Activated naive CD8-positive, alpha-beta T cell treated with anti-CD3 and anti-CD28 coated beads for 36 hours (primary cell): ENCODE results near the gene CNTD1. TPM values are rescaled to one million over a fixed set of nuclear protein-coding genes. Genes with fewer than 3 reads are reported as not detected.

ENCODE experiments used
- DNase-seq: peaks from one replicate; pipeline ENCODE4 v3.0.0; 2021
- H3K27ac Mint-ChIP-seq: one replicate; pipeline ENCODE4 v1.8.0; 2022; ENCODE audit warnings: mild to moderate bottlenecking, moderate library complexity, mixed read lengths
- H3K27me3 Mint-ChIP-seq: one replicate; pipeline ENCODE4 v1.8.0; 2022; ENCODE audit warnings: mild to moderate bottlenecking, mixed read lengths
- H3K36me3 Mint-ChIP-seq: one replicate; pipeline ENCODE4 v1.8.0; 2021; ENCODE audit warnings: mild to moderate bottlenecking, mixed read lengths
- H3K4me1 Mint-ChIP-seq: one replicate; pipeline ENCODE4 v1.8.0; 2021; ENCODE audit warnings: mixed read lengths
- H3K4me3 Mint-ChIP-seq: one replicate; pipeline ENCODE4 v1.8.0; 2022; ENCODE audit warnings: mild to moderate bottlenecking, moderate library complexity, mixed read lengths
- H3K9me3 Mint-ChIP-seq: one replicate; pipeline ENCODE4 v1.8.0; 2022; ENCODE audit warnings: mixed read lengths
- total RNA-seq, 2 experiments: library from RNA; stranded (reverse); gene quantifications; one replicate each; pipeline ENCODE4 v1.2.3, GENCODE V29; 2021

The CNTD1 gene
- total RNA-seq, 2 experiments from 2014 or later, result not detected

DNA sequence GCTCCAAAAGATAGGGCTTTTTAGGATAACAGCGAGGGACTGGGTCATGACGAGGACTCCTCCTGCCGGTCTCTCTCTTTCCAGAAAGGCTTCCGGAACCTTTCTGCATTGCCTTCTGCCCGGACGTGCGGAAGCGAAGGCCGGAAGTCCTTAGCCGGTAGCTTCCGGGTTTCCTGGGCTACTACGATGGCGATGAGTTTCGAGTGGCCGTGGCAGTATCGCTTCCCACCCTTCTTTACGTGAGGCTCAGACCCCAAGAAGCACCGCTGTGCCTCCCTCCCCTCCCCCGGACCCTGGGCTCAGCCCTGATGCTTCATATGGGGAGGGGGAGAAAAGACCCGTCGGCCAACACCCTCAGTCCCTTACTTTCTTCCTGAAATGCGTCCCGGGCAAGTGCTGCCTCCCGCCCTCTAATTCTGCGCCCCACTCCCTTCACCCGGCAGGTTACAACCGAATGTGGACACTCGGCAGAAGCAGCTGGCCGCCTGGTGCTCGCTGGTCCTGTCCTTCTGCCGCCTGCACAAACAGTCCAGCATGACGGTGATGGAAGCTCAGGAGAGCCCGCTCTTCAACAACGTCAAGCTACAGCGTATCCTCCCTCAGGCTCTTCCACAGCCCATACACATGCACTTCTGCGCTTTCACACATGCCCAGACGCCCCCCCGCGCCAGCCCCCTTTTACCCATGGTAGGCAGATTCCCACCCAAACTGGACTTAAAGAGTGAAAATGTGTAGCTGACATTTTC is 25.2 kb upstream of the CNTD1 start, which contains the start of gene VPS25:
Gene VPS25, plus strand, starts transcription at position 160 of the 746 bp plus-strand sequence. Its CDS starts 27 bp downstream, at position 187.
- H3K4me3 Mint-ChIP-seq, result peak within 1 kb of the TSS; percentile 99
- peak within 1 kb of the TSS; percentile 93 for H3K27ac Mint-ChIP-seq
- H3K4me1 Mint-ChIP-seq, result peaks cover 16% of the 10 kb centered on the region
- DNase-seq, result peak; percentile 77
- H3K36me3 Mint-ChIP-seq, result peaks cover 24% of the 10 kb centered on the region
- no peaks in the 10 kb centered on the region for H3K27me3 Mint-ChIP-seq
- no peaks in the 10 kb centered on the region for H3K9me3 Mint-ChIP-seq

DNA sequence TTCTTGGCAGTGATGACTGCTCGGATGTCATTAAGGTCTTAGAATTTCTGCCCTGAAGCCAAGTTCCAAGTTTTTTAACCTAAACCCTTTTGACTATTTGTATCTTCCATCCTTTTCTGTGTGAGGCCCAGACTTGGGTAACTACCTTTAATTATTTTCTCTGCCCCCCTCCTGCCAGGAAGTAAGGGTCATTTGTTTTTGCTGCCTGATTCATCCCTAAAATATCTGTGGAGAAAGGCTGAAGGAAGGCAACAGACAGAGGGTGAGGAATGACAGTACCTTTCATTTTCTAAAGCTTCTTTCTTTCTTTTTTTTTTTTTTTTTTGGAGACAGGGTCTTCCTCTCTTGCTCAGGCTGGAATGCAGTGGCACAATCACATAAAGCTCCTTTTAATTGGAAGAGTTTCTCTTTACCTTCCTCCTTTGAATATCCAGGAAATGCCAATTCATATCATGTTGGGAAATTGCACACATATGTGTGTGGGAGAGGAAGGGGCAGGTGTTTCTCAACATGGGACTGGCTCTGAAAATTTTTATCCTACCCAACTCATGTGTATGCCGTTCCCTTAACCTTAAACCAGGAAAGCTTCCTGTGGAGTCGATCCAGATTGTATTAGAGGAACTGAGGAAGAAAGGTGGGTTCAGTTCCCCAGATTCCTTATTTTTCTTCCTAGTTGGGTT is 24.5 kb upstream of the CNTD1 start:
- Mint-ChIP-seq H3K27ac (peak overlapping the region; percentile 93), H3K4me3 (peak overlapping the region; percentile 99), H3K4me1 (peaks cover 16% of the 10 kb centered on the region), H3K9me3 (no peaks in the 10 kb centered on the region), H3K27me3 (no peaks in the 10 kb centered on the region), H3K36me3 (peaks cover 25% of the 10 kb centered on the region)
- DNase-seq, result no peak

DNA sequence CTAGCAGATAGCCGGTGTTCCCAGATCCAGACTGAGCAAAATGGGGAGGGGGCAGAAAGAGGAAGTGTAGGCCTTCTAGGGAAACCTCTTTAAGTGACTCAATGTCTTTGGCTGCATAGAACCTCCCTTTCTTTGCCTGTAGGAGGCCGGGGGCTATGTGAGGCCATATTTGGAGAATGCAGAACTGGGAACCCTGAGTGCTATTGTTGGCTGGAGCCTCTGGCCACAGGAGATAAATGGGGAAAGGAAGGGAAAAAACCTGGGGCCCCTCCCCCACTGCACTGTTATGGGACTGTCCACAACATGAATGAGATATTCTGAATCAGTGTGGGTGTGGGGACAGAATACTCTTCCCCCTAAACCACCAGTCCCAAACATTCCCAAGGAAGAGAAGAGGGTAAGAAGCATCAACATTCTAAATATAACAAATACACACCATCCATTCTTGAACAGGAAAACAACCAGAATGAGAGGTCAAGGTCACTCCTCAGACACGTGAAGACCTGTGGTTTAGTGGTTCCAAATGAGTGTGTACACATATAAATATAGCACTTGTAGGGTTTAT is 23.0 kb upstream of the CNTD1 start:
- Mint-ChIP-seq H3K27me3 (peaks cover 10% of the 10 kb centered on the region), H3K27ac (no peak overlapping the region), H3K36me3 (peaks cover 32% of the 10 kb centered on the region), H3K9me3 (no peaks in the 10 kb centered on the region), H3K4me3 (no peak overlapping the region), H3K4me1 (peaks cover 21% of the 10 kb centered on the region)
- no peak for DNase-seq

DNA sequence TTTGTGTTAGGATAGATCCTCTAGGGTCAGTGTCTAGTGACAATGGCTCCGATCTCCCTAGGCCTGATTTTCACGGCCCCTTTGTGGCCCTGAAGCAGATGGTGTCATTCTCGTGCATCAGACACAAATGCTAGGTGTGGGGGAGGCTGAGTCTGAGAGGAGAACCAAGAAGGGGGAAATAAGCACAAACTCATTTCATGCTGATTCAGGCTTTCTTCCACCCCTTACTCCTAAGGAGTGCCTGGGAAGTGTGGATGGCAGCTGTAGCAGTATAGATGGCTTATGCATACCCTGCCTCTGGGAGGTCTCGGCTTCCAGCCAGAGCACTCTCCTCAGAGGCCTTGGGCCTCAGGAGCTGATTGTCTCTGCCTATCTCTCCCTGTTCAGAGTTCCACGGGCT is 20.1 kb upstream of the CNTD1 start:
- H3K4me3 Mint-ChIP-seq, result no peak overlapping the region

DNA sequence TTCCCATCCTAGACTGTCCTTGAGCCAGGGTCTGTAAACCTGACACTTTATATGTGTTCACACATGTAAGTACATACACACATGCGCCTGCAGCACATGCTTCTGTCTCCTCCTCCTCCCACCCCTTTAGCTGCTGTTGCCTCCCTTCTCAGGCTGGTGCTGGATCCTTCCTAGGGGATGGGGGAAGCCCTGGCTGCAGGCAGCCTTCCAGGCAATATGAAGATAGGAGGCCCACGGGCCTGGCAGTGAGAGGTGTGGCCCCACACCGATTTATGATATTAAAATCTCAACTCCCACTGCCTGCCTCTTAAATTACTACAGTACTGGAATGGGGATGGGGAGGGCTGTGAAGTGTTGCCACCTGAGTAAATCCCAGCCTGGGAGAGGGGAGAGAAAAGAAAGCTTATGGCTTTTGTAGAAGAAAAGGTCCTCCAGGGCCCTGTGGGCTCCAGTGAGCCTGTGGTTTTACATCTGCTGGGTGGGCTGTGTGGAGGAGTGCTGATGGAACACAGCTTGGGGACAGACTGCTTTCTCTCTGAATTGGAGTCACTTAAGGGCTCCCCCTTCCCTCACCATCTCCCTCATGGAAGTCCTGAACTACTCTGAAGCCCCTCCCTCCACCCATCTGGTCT is 19.2 kb upstream of the CNTD1 start:
- H3K4me3 Mint-ChIP-seq, result peak overlapping the region; percentile 26
- H3K27me3 Mint-ChIP-seq, result peaks cover 47% of the 10 kb centered on the region
- no peak overlapping the region for H3K27ac Mint-ChIP-seq
- no peak for DNase-seq
- H3K9me3 Mint-ChIP-seq, result no peaks in the 10 kb centered on the region
- H3K36me3 Mint-ChIP-seq, result peaks cover 23% of the 10 kb centered on the region
- H3K4me1 Mint-ChIP-seq, result peaks cover 21% of the 10 kb centered on the region

More for the DNA sequence above, 20.1 kb upstream of the CNTD1 start:
- Mint-ChIP-seq H3K27ac (no peak overlapping the region), H3K4me1 (peaks cover 24% of the 10 kb centered on the region), H3K9me3 (no peaks in the 10 kb centered on the region), H3K27me3 (peaks cover 39% of the 10 kb centered on the region), H3K36me3 (peaks cover 29% of the 10 kb centered on the region)
- no peak for DNase-seq

DNA sequence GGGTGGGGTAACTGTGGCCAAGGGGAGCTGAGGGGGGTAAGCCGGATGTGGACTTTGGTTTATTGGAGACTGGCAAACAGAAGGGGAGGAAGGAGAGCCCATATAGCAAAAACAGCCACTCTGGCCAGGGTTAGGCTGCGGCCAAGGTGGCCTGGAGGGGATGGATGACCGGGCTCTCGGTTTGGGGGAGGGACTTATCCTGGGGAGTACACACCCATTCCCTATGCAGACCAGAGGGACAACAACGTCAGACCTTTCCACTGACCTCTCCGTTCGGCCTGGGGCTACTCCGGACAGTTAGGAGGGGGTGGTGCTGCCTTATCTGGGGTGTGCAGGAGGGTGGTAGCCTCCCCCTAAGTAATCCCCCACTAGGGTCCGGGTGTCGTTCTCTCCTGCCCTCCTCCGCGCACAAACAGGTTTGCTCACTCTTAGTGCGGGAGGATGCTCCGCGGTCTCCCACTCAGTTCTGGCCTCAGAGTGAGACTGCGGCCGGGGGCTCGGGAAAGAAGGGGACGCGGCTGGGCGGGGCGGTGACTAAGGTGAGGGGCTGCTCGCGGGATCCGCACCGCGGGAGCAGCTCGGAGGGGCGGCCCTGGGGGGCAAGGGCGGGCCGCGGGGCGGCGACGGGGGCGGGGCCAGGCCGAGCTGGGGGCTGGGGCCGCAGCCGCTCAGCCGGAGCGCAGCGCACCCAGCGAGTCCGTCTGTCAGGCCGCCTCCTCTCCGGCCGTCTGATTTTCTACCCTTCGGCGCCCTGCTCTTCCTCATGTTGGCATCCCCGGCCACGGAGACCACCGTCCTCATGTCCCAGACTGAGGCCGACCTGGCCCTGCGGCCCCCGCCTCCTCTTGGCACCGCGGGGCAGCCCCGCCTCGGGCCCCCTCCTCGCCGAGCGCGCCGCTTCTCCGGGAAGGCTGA is 18.5 kb upstream of the CNTD1 start, which contains the start of gene WNK4:
Gene WNK4, plus strand, starts transcription at position 675 of the 915 bp plus-strand sequence. Its CDS starts 89 bp downstream, at position 764.
- peak; percentile 36 for DNase-seq
- Mint-ChIP-seq H3K4me1 (peaks cover 25% of the 10 kb centered on the region), H3K27ac (no peak within 1 kb of the TSS), H3K9me3 (no peaks in the 10 kb centered on the region), H3K4me3 (peak within 1 kb of the TSS; percentile 26), H3K36me3 (peaks cover 19% of the 10 kb centered on the region), H3K27me3 (peaks cover 55% of the 10 kb centered on the region)

DNA sequence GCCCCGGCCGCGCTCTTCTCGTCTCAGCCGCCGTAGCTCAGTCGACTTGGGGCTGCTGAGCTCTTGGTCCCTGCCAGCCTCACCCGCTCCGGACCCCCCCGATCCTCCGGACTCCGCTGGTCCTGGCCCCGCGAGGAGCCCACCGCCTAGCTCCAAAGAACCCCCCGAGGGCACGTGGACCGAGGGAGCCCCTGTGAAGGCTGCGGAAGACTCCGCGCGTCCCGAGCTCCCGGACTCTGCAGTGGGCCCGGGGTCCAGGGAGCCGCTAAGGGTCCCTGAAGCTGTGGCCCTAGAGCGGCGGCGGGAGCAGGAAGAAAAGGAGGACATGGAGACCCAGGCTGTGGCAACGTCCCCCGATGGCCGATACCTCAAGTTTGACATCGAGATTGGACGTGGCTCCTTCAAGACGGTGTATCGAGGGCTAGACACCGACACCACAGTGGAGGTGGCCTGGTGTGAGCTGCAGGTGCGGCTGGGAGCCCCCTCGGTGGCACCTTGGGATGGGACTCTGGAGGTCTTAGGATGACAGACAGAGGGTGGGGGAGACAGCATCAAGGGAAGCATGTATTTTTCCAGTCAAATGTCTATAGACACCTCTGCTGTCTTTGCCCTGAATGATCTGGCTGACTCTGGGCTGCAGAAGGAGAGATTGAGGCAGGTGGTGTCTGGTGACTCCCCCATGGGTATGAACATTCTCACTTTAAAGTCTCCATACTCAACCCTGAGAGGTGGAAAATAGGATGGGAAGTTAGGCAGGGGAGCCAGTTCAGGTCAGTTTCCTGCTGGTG is 17.6 kb upstream of the CNTD1 start:
- Mint-ChIP-seq H3K9me3 (peaks cover 1% of the 10 kb centered on the region), H3K27ac (no peak overlapping the region), H3K4me1 (peaks cover 30% of the 10 kb centered on the region), H3K27me3 (peaks cover 62% of the 10 kb centered on the region), H3K4me3 (peak overlapping the region; percentile 8), H3K36me3 (peaks cover 14% of the 10 kb centered on the region)
- no peak for DNase-seq

DNA sequence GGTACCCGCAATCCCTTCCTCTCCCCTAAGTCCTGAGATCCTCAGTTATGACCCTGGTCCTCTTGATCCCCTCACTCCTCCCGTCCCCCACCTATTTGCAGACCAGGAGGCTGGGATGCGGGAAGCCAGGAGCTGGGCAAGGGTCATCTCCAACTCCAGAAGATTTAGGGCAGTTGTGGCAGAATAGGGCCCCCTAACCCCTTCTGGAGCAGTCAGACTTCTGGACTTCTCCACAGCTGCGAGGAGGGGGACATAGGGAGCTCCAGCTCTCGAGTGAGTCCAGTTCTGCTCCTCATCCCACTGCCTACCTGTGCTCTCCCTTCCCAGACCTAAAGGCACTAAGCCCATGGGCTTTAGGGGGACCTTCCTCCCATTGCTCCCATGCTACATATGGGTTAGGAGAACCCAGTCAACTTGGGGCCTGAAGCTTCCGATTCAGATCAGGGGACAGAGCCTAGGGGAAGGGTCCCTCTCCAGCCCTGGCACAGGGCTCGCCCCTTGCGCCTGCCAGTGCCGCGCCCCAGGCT is 17.0 kb upstream of the CNTD1 start:
- Mint-ChIP-seq H3K36me3 (peaks cover 11% of the 10 kb centered on the region), H3K27ac (no peak overlapping the region), H3K4me3 (no peak overlapping the region), H3K4me1 (peaks cover 30% of the 10 kb centered on the region), H3K27me3 (peaks cover 68% of the 10 kb centered on the region), H3K9me3 (peaks cover 1% of the 10 kb centered on the region)
- DNase-seq, result no peak

DNA sequence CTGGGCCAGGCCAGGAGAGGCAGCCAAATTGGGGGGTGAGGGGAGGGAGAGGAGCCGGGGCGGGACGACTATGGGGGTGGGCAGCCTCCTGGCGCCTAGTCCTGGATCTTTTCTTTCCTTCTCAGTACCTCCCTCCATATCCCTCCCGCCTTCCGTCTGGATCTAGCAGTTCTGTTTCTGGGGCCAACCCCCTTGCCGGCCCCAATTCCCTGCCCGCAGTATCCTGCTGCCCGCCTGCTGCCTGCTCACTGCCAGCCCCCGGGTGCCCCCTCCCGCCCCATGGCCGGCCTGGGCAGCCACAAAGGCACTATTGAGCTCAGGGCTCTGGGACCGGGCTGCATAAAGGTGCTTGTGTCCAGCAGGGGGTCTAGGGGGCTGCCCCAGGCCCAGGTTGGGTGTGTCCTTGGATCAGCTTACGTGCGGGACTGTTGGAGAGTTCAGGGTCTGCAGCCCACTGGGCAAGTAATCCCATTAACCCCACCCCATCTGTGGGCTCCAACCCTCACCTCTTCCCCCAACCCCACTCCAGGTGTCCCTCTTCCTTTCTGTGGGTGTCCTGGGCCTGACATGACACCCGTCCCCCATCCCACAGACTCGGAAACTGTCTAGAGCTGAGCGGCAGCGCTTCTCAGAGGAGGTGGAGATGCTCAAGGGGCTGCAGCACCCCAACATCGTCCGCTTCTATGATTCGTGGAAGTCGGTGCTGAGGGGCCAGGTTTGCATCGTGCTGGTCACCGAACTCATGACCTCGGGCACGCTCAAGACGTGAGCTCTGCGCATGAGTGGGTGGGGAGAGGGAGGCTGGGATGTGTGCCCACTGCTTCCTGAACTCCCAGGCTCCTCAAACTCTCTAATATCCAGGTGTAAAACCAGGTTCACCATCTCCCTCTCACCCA is 16.2 kb upstream of the CNTD1 start:
- Mint-ChIP-seq H3K4me3 (no peak overlapping the region), H3K27me3 (peaks cover 71% of the 10 kb centered on the region), H3K36me3 (peaks cover 8% of the 10 kb centered on the region), H3K4me1 (peaks cover 30% of the 10 kb centered on the region), H3K27ac (no peak overlapping the region), H3K9me3 (peaks cover 1% of the 10 kb centered on the region)
- DNase-seq, result no peak

DNA sequence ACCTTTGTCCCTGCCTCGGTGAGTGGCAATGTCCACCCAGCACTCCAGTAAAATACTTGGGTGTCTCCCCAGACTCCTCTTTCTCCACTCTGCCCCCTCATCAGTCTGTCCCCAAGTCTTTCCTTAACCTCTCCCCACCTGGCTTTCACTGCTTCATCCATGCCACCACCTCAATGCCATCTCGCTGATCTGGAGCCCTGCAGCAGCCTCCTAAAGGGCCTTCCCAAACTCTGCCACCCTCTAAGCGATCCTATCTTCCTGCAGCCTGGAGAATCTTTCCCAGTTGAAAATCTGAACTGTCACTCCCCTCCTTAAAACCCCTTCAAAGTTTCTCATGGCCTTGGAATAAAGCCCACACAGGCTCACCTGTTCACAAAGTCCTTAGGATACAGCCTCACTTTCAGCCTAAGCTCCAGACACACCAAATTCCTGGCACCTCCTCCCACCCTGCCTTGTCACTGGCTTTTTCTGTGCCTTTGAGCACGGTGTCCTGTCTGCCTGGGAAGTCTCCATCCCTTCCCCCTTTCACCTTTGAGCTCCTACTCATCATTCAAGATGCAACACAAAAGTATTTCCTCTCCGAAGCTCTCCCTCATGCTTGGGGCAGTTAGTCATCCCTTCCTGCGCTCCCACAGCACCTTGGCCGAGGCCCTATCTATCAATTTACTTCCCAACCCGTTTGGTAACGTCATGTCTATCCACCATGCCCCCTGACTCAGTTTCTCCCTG is 15.4 kb upstream of the CNTD1 start:
- Mint-ChIP-seq H3K27ac (no peak overlapping the region), H3K27me3 (peaks cover 78% of the 10 kb centered on the region), H3K36me3 (peaks cover 8% of the 10 kb centered on the region), H3K4me3 (no peak overlapping the region), H3K4me1 (peaks cover 30% of the 10 kb centered on the region), H3K9me3 (peaks cover 1% of the 10 kb centered on the region)
- DNase-seq, result no peak

DNA sequence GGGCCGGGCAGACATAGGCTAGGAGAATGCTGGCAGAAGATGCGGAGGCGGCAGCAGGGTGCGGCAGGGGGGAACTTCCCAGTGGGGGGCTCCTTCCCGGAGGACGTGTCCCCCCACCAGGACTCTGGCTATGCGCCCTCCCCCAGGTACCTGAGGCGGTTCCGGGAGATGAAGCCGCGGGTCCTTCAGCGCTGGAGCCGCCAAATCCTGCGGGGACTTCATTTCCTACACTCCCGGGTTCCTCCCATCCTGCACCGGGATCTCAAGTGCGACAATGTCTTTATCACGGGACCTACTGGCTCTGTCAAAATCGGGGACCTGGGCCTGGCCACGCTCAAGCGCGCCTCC is 14.9 kb upstream of the CNTD1 start:
- Mint-ChIP-seq H3K27me3 (peaks cover 78% of the 10 kb centered on the region), H3K4me1 (peaks cover 30% of the 10 kb centered on the region), H3K27ac (no peak overlapping the region), H3K36me3 (peaks cover 8% of the 10 kb centered on the region), H3K4me3 (no peak overlapping the region), H3K9me3 (peaks cover 1% of the 10 kb centered on the region)
- no peak for DNase-seq

DNA sequence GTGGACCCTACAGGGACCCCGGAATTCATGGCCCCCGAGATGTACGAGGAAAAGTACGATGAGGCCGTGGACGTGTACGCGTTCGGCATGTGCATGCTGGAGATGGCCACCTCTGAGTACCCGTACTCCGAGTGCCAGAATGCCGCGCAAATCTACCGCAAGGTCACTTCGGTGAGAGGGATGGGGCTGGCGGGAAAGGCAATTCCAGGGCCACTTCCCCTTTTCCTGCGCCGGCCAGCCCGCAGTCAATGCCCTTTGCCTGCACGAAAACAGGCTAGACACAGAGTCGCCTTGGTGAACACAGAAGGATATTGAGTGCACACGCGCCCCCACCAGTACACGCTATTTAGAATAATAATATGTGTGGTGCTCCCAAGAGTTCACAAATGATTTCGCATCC is 14.3 kb upstream of the CNTD1 start:
- DNase-seq, result no peak
- H3K4me1 Mint-ChIP-seq, result peaks cover 30% of the 10 kb centered on the region
- H3K27me3 Mint-ChIP-seq, result peaks cover 77% of the 10 kb centered on the region
- H3K4me3 Mint-ChIP-seq, result no peak overlapping the region
- H3K27ac Mint-ChIP-seq, result no peak overlapping the region
- peaks cover 1% of the 10 kb centered on the region for H3K9me3 Mint-ChIP-seq
- peaks cover 5% of the 10 kb centered on the region for H3K36me3 Mint-ChIP-seq
